HUES64 (cell line): ENCODE results near the gene RHOU. TPM values are rescaled to one million over a fixed set of nuclear protein-coding genes. Genes with fewer than 3 reads are reported as not detected.
A peak's percentile ranks its signal among the peaks of the same experiment; 100 is the strongest.
"Not testable (repeated sequence)": the region's sequence is repeated elsewhere in the genome, so short reads cannot be mapped to it uniquely, and the experiment has no call there.

Experiments used
- H3K27ac ChIP-seq: 2 replicates; pipeline ENCODE4 v1.7.0; 2013; ENCODE audit warnings: low read depth, low read length, inconsistent platforms
- H3K27me3 ChIP-seq: 2 replicates; pipeline ENCODE4 v1.6.1; 2013; ENCODE audit warnings: mild to moderate bottlenecking, low read length; ENCODE audit not compliant: insufficient read depth
- H3K36me3 ChIP-seq: 2 replicates; pipeline ENCODE4 v1.6.1; 2013; ENCODE audit warnings: mild to moderate bottlenecking, low read length; ENCODE audit not compliant: insufficient read depth
- H3K4me1 ChIP-seq: 2 replicates; pipeline ENCODE4 v1.6.1; 2013; ENCODE audit warnings: mild to moderate bottlenecking, low read length, moderate library complexity; ENCODE audit not compliant: insufficient read depth
- H3K4me3 ChIP-seq: 2 replicates; pipeline ENCODE4 v1.5.1; 2013; ENCODE audit warnings: mild to moderate bottlenecking, low read length, moderate library complexity
- H3K9ac ChIP-seq: 2 replicates; pipeline ENCODE4 v1.6.1; 2013; ENCODE audit warnings: mild to moderate bottlenecking, low read depth, low read length
- H3K9me3 ChIP-seq: 2 replicates; pipeline ENCODE4 v1.6.1; 2013; ENCODE audit warnings: low read depth, low read length; ENCODE audit not compliant: insufficient read depth
- WGBS: fragments of 150-250, 120-280 bp; methylation state at CpG from one replicate; pipeline ENCODE4 v1.1.7; 2013; ENCODE audit warnings: missing lambda C conversion rate; 5-methylcytosine and 5-hydroxymethylcytosine counted together
- polyA plus RNA-seq, 2 experiments: library from polyadenylated mRNA; stranded (reverse); fragments of 50-300 nt; gene quantifications; one replicate each; pipeline ENCODE4 v1.2.3, GENCODE V29; 2013

Gene RHOU
- 8.2 TPM for polyA plus RNA-seq (2013, experiment 1 of 2)
- 10.1 TPM for polyA plus RNA-seq (2013, experiment 2 of 2)

- Histone ChIP-seq H3K4me3 (peak within 1 kb of the TSS; percentile 67), H3K9me3 (no peaks in the 10 kb centered on the region), H3K27me3 (peaks cover 37% of the 10 kb centered on the region), H3K9ac (peak within 1 kb of the TSS; percentile 75), H3K4me1 (peaks cover 13% of the 10 kb centered on the region; the same call in 1 of the 2 replicates), H3K27ac (no peak within 1 kb of the TSS), H3K36me3 (peaks cover 4% of the 10 kb centered on the region; the same call in 1 of the 2 replicates)
- 2% methylated on average over 107 of the region's 107 CpGs for WGBS
Measured at GRCh38 chr1:228734881-228735801, at the start of gene RHOU. RHOU (plus strand) TSS chr1:228735479; CDS start chr1:228735743, 264 bp downstream.

GRCh38 chr1:228687587-228687986 is 47.7 kb upstream of the RHOU start:
- H3K4me3 ChIP-seq, result no peak overlapping the region
- no peaks in the 10 kb centered on the region for H3K27me3 ChIP-seq
- 90% methylated on average over 6 of the region's 6 CpGs for WGBS
- H3K36me3 ChIP-seq, result no peaks in the 10 kb centered on the region
- no peaks in the 10 kb centered on the region for H3K9me3 ChIP-seq
- H3K4me1 ChIP-seq, result no peaks in the 10 kb centered on the region
- H3K9ac ChIP-seq, result no peak overlapping the region
- H3K27ac ChIP-seq, result no peak overlapping the region

- Histone ChIP-seq H3K36me3 (no peaks in the 10 kb centered on the region), H3K4me3 (no peak overlapping the region), H3K4me1 (no peaks in the 10 kb centered on the region), H3K27me3 (no peaks in the 10 kb centered on the region), H3K9ac (no peak overlapping the region), H3K9me3 (no peaks in the 10 kb centered on the region), H3K27ac (no peak overlapping the region)
- WGBS, result 92% methylated on average over 4 of the region's 4 CpGs
Measured at GRCh38 chr1:228689255-228689654, 46.0 kb upstream of the RHOU start.

- no peak overlapping the region for H3K4me3 ChIP-seq
- WGBS, result 92% methylated on average over 2 of the region's 2 CpGs
- no peaks in the 10 kb centered on the region for H3K4me1 ChIP-seq
- H3K36me3 ChIP-seq, result no peaks in the 10 kb centered on the region
- no peaks in the 10 kb centered on the region for H3K27me3 ChIP-seq
- H3K27ac ChIP-seq, result no peak overlapping the region
- no peak overlapping the region for H3K9ac ChIP-seq
- no peaks in the 10 kb centered on the region for H3K9me3 ChIP-seq
Measured at GRCh38 chr1:228691211-228691610, 44.1 kb upstream of the RHOU start.

- H3K9ac ChIP-seq, result no peak overlapping the region
- no peak overlapping the region for H3K27ac ChIP-seq
- H3K27me3 ChIP-seq, result no peaks in the 10 kb centered on the region
- no peaks in the 10 kb centered on the region for H3K36me3 ChIP-seq
- no peaks in the 10 kb centered on the region for H3K4me1 ChIP-seq
- 63% methylated on average over 1 of the region's 1 CpG for WGBS
- no peaks in the 10 kb centered on the region for H3K9me3 ChIP-seq
- H3K4me3 ChIP-seq, result no peak overlapping the region
Measured at GRCh38 chr1:228691926-228692325, 43.4 kb upstream of the RHOU start.

GRCh38 chr1:228694447-228694846 is 40.8 kb upstream of the RHOU start:
- not testable (repeated sequence) for H3K36me3 ChIP-seq, H3K9ac ChIP-seq, H3K27me3 ChIP-seq, H3K27ac ChIP-seq, H3K4me3 ChIP-seq, H3K9me3 ChIP-seq, H3K4me1 ChIP-seq
- 100% methylated on average over 2 of the region's 3 CpGs for WGBS

- Histone ChIP-seq H3K36me3 (no peaks in the 10 kb centered on the region), H3K4me1 (peaks cover 5% of the 10 kb centered on the region; the same call in 1 of the 2 replicates), H3K4me3 (no peak overlapping the region), H3K9me3 (no peaks in the 10 kb centered on the region), H3K9ac (no peak overlapping the region), H3K27me3 (no peaks in the 10 kb centered on the region), H3K27ac (no peak overlapping the region)
- 81% methylated on average over 9 of the region's 9 CpGs for WGBS
Measured at GRCh38 chr1:228695015-228695955, 40.0 kb upstream of the RHOU start.

GRCh38 chr1:228697207-228698016 is 37.9 kb upstream of the RHOU start:
- Histone ChIP-seq H3K27me3 (no peaks in the 10 kb centered on the region), H3K9me3 (peaks cover 3% of the 10 kb centered on the region; the same call in 1 of the 2 replicates), H3K4me3 (no peak overlapping the region), H3K9ac (no peak overlapping the region), H3K27ac (no peak overlapping the region), H3K36me3 (no peaks in the 10 kb centered on the region), H3K4me1 (peaks cover 5% of the 10 kb centered on the region; the same call in 1 of the 2 replicates)
- WGBS, result 72% methylated on average over 6 of the region's 6 CpGs

GRCh38 chr1:228698017-228698329 is 37.3 kb upstream of the RHOU start:
- H3K27me3 ChIP-seq, result no peaks in the 10 kb centered on the region
- 100% methylated on average over 1 of the region's 1 CpG for WGBS
- H3K4me3 ChIP-seq, result no peak overlapping the region
- H3K36me3 ChIP-seq, result no peaks in the 10 kb centered on the region
- H3K4me1 ChIP-seq, result peaks cover 5% of the 10 kb centered on the region; the same call in 1 of the 2 replicates
- peaks cover 3% of the 10 kb centered on the region; the same call in 1 of the 2 replicates for H3K9me3 ChIP-seq
- no peak overlapping the region for H3K9ac ChIP-seq
- no peak overlapping the region for H3K27ac ChIP-seq

GRCh38 chr1:228702433-228702832 is 32.8 kb upstream of the RHOU start:
- H3K27ac ChIP-seq, result no peak overlapping the region
- H3K27me3 ChIP-seq, result no peaks in the 10 kb centered on the region
- H3K9me3 ChIP-seq, result peaks cover 3% of the 10 kb centered on the region; the same call in 1 of the 2 replicates
- no peak overlapping the region for H3K9ac ChIP-seq
- peaks cover 3% of the 10 kb centered on the region; the same call in 1 of the 2 replicates for H3K4me1 ChIP-seq
- H3K36me3 ChIP-seq, result no peaks in the 10 kb centered on the region
- WGBS, result 95% methylated on average over 1 of the region's 1 CpG
- H3K4me3 ChIP-seq, result no peak overlapping the region
